GM21786 (cell line): Measurements from ENCODE around the gene NFIC.

Experiments
- ATAC-seq: cut with Tn5 transposase; IDR thresholded peaks from one replicate; pipeline ENCODE4 v1.9.1; 2021; ENCODE audit not compliant: unreplicated experiment

NFIC gene

DNA sequence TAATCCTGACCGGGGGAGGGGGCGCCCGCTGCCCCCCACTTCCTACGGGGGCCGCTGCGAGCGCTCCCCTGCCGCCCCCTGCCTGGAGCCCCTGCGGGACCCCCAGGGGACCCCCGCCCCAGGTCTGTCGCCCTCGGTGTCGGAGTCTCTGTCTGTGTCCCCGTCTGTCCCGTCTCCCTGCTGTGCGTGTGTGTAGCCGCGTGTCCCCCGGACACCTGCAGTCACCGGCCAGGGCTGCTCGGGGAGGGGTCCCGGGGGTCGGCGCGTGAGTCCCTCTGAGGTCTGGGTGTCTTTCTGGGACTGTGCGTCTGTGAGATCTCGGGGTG lies 7.7 kb upstream of the NFIC start:
- ATAC-seq = no peak

DNA sequence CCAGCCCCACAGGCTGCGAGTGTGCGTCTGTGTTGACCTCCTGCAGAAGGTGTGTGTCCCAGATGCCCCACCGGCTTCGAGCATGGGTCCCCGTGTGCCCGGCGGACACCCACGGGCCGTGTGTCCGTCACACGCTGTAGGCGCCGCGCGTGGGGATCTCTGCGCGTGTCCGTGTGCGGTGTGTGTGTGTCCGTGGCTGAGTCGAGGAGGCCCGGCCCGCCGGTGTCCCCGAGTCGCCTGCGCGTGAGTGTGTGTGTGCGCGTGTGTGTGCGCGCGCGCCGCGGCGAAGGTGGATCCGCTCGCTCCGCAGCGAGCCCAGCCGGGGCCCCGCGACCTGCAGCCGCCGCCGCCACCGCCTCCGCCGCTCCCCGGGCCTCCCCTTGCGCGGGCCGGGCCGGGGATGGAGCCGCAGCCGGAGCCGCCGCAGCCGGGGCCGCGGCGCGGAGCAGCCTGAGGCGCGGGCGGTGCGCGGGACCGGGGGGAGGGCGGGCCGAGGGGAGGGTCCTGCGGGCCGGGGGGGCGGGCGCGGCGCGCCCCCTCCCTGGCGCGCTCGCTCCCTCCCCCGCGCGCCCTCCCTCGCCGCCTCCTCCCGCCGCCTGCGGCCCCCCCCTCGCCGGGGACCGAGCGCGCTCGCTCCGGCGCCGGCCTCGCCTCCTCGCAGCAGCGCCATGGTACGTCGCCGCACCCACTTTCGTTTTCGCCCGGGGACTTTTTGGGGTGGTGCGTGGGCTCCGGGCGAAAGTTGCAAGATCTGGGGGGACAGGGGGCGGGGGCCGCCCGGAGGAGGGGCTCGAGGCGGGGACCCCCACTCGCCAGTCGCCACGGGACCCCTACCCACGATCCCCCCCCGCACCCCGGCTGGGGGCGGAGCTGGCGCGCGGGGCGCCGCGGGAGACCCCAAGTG lies 7.1 kb upstream of the NFIC start:
- no peak for ATAC-seq

DNA sequence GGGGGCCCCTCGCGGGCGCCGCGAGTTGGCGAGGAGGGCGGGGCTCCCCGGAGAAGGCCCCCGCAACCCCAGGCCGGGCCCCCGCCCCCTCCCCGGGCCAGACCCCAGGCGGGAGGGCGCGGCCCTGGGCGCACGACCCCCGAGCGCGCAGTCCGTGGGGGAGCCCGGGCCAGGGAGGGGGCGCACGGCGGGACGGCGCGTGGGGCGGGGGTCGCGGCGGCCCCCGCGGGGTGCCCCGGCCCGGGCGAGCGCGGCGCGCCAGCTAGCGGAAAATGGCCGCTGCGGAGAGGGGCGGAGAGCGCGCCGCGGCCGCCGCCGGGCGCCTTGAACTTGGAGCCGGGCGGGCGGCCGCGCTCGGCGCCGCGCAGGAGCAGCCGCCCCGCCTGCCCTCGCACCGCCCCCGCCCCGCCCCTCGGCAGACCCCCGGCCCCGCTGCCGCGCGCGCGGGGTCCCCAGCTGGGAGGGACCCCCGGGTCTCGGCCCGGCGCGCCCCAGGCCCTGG lies 6.4 kb upstream of the NFIC start:
- no peak for ATAC-seq

GRCh38 chr19:3360421-3361383 lies 5.7 kb upstream of the NFIC start:
- ATAC-seq = no peak

DNA sequence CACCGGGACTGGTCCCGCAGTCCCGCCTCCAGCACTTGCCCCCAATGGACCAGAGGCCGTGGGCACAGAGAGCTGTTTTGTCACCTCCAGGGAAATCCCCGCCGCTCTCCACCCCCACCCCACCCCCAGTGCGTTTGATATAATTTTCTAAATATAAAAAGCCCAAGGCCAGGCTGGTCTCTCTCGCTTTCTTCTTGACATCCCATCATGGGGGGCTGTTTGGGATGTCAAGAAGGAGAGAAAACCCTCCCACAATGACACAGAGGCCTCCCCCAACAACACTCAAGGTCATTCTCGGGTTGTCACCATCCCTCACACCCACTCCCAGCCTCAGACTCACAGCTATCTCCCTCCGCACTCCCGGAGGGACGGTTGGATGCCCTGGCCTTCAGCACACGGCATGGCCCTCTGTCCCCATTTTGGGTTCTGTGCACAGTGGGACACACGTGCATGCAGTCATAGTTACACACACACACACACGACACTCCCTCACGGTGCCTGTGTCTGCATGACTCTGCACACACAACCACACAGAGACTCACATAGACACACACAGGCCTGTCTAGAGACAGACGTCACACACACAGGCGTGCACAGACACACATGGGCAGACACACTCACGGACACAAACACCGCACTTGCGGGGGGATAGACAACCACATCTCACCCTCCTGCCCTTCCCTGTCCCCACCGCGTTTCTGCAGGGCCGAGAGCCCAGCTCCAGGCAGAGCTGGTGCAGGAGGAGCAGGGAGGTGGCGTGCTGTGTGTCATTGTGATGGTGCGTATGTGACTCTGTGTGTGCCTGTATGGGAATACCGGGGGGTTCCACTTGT lies 4.8 kb upstream of the NFIC start:
- no peak for ATAC-seq

- no peak for ATAC-seq
These were observed 4.0 kb upstream of the NFIC start for GRCh38 chr19:3362217-3362906.

DNA sequence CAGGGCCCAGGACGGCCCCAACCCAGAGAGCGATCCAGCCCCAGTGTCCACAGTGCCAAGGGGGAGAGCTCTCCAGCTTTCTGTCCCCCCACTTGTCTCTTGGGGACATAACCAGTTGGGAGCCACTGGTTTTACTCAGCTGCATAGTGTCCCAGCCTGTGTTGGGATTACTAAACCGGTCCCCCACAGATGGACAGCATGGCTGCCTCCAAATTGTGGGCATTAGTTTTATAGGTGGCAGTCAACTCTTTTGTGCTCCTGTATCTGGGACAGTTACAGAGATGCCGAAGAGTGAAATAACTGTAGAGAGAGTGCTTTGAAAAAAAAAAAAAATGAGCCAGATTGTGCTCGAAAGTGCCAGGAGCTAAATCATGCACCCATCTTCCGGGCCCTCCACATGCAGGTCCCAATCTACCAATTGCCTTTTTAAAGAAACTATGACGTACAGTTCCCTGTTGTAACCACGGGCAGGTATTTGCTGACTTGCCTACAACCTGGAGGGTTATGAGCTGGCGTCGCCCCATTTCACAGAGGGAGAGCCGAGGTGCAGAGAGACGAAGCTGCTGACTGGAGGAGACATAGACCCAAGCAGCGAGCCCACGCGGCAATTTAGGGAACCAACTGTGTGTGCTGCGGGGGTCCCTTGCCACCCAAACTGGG lies 2.4 kb upstream of the NFIC start:
- no peak for ATAC-seq

DNA sequence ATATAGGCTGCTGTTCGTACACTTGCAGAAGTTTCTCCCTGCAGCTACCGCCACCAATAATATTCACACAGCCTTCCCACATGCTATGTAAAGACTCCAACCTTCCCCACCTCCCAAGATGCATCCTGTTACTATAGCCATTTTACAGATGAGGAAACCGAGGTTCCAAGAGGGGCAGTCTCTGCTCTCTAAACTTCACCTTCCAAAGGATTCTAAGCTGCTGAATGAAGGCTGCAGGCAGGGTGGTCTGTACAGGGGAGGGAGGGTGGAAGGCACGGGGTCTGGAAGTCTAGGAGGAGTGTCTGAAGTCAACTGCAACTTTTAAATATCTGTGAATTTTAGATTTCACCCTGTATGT lies 1.9 kb upstream of the NFIC start:
- ATAC-seq = no peak

GRCh38 chr19:3365093-3365835 lies 1.1 kb upstream of the NFIC start:
- no peak for ATAC-seq

- ATAC-seq = no peak
These were observed 607 bp downstream of the NFIC start for GRCh38 chr19:3366753-3367627.

DNA sequence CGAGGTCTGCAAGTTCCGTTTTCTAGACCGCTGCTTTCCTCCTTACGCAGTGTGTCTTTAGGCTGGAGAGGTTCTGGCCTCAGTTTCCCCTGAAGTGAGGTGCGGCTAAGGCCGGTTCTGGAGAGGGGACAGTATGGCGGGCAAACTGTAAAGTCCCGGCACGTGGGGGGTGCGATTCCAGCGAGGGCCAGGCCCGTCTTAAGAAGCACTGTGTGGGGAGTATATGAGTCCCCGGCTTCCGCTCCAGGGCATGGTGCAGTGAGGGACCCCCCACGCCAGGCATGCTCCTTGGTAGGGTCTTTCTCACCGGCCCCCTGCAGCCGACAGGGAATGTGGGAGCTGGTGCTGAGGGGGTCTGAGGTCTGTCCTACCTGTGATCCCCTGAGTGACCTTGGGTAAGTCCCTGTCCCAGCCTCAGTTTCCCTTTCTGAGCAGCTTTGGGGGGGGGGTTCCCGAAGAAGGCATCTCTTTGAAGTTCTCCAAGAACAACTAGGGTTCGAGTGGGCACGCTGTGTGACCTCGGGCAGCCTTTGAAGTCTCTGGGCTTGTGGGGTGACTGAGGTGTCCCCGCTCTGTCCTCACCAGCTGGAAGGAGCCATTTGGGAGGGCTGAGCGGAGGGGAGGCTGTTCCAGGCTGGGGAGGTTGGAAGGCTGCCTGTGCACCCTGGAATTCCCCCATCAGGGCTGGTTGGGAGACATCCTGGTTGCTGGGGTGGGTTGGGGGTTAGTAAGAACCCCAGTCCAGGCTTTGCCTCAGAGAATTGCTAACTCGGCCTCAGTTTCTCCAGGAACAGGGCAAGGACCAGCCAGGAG lies 1.5 kb downstream of the NFIC start:
- ATAC-seq = no peak

DNA sequence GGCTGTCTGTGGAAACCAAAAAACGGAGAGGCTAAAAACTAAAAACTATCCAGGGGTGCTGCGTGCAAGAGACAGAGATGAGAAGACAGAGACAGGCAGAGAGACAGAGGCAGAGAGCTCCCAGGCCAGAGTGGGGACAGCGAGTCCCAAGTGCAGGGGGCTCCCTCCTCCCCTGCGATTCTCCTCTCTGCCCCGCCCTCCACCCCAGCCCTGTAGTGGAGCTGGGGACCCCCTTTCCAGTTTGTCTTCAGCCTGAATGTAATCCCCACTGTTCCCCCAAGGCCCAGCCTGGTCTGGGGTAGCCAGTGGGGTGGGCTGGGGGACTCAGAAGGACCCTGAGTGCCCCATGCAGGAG lies 2.0 kb downstream of the NFIC start:
- no peak for ATAC-seq

GRCh38 chr19:3368848-3369336 lies 2.5 kb downstream of the NFIC start:
- ATAC-seq = no peak

DNA sequence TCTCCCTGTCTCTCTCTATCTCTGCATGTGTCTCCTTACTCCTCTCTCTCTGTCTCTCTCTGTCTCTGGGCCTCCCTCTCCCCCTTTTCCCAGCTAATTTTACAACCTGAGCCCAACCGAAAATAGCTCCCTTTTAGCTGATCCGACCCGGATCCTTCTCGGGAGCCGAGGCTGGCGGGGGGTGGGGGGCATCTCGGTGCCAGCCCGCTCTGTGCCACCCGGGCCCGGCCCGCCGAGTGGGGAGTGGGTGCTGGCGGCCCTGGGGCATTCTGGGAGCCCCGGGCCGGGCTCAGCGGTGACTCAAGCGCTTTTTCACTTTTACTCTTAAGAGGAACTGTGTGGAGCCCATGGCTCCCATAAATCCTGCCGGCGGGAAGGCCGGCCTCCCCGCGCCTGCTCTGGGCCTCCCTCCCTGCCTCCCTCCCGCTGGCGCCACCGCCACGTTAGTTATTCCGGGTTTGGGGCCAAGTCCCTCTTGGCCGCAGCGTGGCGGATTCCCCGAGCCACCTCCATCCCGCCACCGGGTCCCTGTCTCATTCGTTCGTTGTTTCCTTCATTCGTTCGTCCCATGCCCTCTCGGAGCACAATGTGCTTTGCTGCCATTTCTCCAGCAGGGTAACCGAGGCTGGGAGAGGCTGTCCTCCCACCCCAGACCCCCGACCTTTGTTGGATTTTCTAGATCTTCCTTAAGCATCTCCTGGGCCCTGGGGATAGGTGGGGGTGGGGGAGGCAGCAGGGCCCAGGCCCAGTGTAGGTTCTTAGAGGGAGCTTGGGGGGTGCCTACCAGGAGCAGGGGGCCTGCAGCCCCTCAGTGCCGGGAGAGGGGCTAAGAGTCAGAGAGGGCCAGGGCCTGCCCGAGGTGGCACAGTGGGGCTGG lies 3.2 kb downstream of the NFIC start:
- no peak for ATAC-seq

DNA sequence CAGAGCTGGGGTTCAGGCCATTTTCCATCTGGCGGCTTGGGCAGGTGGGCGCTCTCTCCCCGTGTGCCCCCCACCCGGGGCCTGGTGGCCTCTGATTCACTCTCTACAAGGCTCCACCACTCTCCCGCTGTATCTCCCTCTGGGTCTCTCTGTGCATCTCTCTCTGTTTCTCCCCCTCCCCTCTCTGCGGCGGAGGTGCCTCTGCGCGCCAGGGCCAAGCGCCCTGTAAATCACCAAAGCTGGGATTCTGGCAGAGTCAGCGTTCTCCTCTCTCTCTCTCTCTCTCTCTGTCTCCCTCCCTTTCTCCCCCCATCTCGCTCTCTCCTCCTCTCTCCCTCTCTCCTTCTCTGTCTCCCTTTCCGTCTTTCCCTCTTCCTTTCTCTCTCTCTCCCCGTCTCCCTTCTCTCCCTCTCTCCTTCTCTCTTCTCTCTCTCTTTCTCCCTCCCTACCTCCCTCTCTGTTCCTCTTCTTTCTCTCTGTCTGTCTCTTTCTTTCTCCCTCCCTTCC lies 3.9 kb downstream of the NFIC start:
- ATAC-seq = no peak
